Right forelimb (tissue), 1 donor: ENCODE measurements around the gene ITLN1.
"Not testable (repeated sequence)": the region's sequence is repeated elsewhere in the genome, so short reads cannot be mapped to it uniquely, and the experiment has no call there.

Experiments used
- DNase-seq: peaks from one replicate; pipeline ENCODE4 v3.0.0-alpha.2; 2018

ITLN1 gene

GRCh38 chr1:160882582-160882981, 2.4 kb downstream of the ITLN1 start:
- DNase-seq = no peak

GRCh38 chr1:160881264-160881663, 3.7 kb downstream of the ITLN1 start:
- not testable (repeated sequence) for DNase-seq

- no peak for DNase-seq
Measured at GRCh38 chr1:160880216-160880615, 4.8 kb downstream of the ITLN1 start.

DNA sequence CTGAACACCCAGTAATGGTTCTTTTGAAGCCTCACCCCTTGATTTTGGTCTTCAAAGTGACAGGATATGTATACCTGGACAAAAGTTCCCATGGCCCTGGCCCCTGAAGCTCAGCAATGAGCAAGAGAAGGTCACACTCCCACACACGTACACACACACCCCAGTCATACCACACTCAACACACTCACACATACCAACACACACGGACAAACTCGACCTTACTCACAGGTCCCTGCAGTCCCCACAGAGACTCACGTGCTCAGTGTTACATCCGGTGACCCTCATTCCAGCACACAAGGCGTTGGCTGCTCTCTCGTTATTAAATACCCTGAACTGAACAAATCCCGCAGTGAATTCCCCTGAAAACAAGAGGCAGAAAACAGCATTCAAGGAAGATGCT, 5.9 kb downstream of the ITLN1 start:
- DNase-seq = no peak

DNA sequence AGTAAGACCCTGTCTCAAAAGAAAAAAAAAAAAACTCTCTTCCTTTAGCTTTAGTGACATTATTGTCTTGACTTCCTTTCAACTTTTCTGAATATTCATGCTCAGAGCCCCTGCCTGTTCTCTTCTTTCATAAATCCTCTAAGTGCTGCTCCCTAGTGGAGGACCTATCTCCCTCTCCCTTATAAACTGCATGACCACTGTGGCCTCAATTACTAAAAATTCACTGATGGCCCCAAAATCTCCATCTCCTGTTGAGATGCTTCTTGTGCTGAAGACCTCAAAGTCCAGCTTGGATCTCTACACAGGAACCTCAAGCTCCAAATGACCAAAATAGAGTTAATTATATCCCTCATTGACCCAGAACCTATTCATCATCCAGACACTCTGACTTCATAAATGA, 7.8 kb downstream of the ITLN1 start:
- DNase-seq = no peak

DNA sequence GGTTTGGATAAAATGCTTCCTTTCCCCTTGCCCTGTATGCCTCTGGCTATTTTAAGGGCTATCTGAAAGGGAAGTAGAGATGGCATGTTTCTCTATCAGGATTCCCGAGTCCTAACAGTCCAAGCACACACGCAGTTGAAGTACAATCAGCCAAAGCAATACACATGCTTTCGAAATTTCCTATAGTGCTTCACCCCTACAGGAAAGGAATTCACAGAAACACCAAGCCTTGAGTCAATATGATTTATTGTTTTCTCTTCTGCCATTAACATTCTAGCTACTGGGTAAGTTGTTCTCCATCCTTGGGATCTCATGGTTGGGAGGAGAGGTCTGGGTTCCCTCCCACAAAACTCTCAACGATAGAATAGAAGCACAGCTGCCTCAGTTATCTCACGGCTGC, 8.7 kb downstream of the ITLN1 start:
- DNase-seq = no peak

DNA sequence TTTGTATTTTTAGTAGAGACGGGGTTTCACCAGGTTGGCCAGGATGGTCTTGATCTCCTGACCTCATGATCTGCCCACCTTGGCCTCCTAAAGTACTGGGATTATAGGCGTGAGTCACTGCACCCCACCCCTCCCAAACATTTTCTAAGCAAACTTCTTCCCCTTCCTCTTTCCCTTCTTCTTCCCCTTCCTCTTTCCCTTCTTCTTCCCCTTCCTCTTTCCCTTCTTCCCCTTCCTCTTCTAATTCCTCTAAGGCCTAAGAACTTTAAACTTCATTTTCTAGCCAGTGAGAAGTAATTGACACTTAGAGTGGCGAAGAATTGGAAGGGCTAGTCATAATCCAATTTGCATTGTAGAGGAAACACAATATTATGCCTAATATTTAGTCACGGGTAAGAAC, 9.4 kb downstream of the ITLN1 start:
- not testable (repeated sequence) for DNase-seq

GRCh38 chr1:160874935-160875334, 10.0 kb downstream of the ITLN1 start:
- no peak for DNase-seq

DNA sequence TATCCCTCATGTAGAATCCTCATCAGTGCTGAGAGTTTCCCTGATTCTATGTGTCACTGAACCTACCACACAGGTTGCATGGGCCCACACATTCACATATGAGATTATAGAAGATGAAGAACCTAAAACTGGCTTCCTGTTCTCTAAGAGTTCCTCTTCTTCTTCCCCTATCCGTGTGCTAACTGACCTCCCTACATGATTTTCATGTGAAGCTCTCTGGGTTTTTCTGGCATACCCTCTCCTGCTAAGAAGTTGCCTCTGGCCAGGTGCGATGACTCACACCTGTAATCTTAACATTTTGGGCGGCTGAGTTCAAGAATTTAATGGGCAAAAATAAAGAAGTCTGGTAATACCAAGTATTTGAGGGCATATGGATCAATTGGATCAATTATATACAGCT, 16.8 kb downstream of the ITLN1 start:
- no peak for DNase-seq

DNA sequence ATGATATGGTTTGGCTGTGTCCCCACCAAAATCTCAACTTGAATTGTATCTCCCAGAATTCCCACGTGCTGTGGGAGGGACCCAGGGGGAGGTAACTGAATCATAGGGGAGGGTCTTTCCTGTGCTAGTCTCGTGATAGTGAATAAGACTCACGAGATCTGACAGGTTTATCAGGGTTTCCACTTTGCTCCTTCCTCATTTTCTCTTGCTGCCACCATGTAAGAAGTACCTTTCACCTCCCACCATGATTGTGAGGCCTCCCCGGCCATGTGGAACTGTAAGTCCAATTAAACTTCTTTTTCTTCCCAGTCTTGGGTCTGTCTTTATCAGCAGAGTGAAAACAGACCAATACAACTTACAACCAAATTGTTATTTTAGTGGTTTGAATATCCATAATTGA, 17.3 kb downstream of the ITLN1 start:
- DNase-seq = not testable (repeated sequence)

- no peak for DNase-seq
Measured at GRCh38 chr1:160866695-160867260, 18.2 kb downstream of the ITLN1 start.

DNA sequence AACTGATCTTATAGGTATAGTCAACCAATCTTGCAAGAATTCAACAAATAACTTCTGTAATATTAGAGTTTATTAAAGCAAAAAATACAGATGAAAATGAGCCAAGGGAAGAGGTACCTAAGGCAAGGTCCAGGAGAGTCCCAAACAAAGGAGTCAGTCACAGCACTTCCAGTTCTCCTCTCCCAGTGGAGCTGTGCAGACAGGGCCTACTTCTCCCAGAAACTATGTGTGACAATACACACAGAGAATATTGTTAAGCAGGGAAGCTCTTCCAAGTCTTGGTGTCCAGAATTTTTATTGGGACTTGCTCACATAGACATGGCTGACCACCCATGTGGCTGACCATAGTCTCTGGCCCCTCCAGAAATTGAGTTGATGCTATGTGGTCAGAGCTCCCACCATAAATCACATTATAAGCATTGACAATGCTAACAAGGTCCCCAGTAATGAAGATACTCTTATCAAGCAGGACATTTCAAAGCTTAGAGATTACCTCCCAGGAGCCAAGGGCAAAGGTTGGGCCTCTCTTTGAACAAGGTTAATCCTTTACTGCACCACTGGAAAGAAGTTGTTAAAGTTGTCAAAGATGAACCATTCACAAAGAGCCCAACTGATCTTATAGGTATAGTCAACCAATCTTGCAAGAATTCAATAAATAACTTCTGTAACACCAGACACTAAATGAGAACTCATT, 18.8 kb downstream of the ITLN1 start:
- DNase-seq = no peak

- no peak for DNase-seq
Measured at GRCh38 chr1:160865337-160865736, 19.6 kb downstream of the ITLN1 start.

DNA sequence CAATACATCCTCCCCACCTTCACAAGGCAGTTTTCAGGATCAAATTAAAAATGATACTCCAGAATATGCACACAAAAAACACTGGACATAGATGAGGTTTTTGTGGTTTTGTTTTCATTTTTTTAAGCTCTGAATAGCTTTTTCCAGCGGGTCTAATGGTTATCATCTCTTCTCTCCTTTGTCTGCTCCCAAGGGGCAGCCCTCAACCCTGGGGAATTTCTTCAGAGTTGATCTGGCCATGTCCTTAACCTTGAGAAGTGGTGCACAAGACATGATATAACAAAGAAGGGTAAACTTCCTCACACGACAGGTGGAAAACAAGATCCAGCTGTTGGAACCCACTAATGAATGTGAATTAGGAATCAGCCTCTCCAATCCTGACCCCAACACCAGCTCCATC, 20.8 kb downstream of the ITLN1 start:
- DNase-seq = no peak

GRCh38 chr1:160863774-160864131, 21.2 kb downstream of the ITLN1 start:
- DNase-seq = no peak

DNA sequence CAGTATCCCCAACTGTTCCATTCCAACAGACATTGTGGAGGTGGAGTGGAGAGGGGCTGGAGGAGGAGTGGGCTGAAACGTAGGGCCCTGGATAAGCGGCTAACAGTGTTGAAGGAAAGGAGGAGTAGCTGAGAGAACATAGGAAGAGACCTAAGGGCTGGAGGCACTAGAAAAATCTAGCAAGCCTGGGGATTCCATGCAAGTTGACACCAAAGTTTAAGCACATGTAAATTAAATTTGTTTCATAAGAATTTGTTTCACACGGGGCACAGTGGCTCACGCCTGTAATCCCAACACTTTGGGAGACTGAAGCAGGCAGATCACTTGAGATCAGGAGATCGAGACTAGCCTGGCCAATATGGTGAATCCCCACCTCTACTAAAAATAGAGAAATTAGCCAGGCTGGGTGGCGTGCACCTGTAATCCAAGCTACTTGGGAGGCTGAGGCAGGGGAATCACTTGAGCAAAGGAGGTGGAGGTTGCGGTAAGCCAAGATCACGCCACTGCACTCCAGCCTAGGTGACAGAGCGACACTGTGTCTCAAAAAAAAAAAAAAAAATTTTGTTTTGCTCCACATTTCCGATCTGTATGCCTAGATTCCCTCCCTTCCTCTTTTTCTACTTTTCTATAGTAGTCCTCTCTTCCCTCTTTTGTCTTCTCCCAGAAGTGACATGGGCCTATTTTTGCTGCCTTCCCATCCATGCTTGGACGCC, 21.8 kb downstream of the ITLN1 start:
- DNase-seq = no peak

DNA sequence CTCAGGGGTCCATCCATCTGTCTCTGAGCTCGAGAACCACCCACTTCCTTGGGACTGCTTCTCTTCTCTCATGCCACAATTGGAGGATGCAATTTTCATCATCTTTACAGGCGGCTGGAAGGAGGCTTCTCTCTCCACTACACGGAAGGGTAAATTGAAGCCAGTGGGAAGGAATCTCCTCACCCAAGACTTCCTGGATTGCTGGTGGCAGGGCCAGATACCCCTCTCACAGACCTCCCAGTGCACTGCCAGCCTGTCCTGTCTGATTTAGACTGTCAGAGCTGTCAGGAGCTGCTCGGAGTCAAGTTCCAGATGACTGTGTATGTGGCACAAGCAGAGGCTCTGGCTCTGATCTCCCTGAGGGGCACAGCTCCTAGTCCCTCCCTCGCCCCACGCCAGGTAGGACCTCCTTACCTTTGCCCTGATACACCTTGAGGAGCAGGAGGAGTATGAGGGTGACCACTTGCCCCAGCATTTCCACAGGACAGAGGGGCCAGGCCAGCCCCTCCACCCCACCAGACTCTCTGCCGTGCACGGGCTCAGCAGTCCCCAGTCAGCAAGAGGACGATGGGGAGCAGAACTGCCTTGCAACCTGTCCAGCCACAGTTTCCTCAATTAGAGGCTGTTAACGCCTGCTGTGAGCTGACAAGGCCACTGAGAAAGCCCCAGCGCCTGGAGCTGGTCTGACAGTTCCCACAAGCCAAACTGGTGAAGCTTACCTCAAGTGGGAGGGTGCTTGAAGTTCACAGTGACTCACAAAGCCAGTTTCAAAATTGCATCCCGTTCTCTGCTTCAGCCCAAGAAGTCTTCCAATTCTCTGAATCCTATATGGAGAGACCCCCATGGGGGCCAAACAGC, 22.5 kb downstream of the ITLN1 start, which contains the start of gene CD244:
Gene CD244 (minus strand): TSS at position 685 of the 858 bp plus-strand sequence. CDS start 210 bp downstream, at position 475.
- no peak for DNase-seq

GRCh38 chr1:160860840-160861505, 24.0 kb downstream of the ITLN1 start:
- DNase-seq = no peak

- DNase-seq = no peak
Measured at GRCh38 chr1:160859166-160859565, 25.8 kb downstream of the ITLN1 start.

GRCh38 chr1:160858507-160858906, 26.5 kb downstream of the ITLN1 start:
- no peak for DNase-seq

- DNase-seq = no peak
Measured at GRCh38 chr1:160858097-160858496, 26.9 kb downstream of the ITLN1 start.

GRCh38 chr1:160855181-160855981, 29.6 kb downstream of the ITLN1 start:
- DNase-seq = no peak
